ENCODE measurements around the gene BRAF.
"Not testable (repeated sequence)": the region's sequence is repeated elsewhere in the genome, so short reads cannot be mapped to it uniquely, and the experiment has no call there.

Gene BRAF

GRCh38 chr7:140917258-140917657 lies 7.5 kb downstream of the BRAF start:
- no peak for DNase-seq

- no peak for DNase-seq
These were observed 8.7 kb downstream of the BRAF start for GRCh38 chr7:140915935-140916555.

- no peak for DNase-seq
These were observed 10.6 kb downstream of the BRAF start for GRCh38 chr7:140914083-140914482.

- not testable (repeated sequence) for DNase-seq
These were observed 11.2 kb downstream of the BRAF start for GRCh38 chr7:140913596-140913928.

- DNase-seq = no peak
These were observed 13.0 kb downstream of the BRAF start for GRCh38 chr7:140911746-140912145.

- no peak for DNase-seq
These were observed 15.1 kb downstream of the BRAF start for GRCh38 chr7:140909476-140910161.

GRCh38 chr7:140908361-140908760 lies 16.4 kb downstream of the BRAF start:
- DNase-seq = no peak

- peak in 1 of 2 experiments; percentile 22 for DNase-seq
These were observed 20.8 kb downstream of the BRAF start for GRCh38 chr7:140903741-140904480.

GRCh38 chr7:140902303-140902953 lies 22.3 kb downstream of the BRAF start:
- no peak for DNase-seq

GRCh38 chr7:140901941-140902302 lies 22.8 kb downstream of the BRAF start:
- no peak for DNase-seq

- DNase-seq = no peak
These were observed 24.8 kb downstream of the BRAF start for GRCh38 chr7:140899883-140900282.

GRCh38 chr7:140898786-140899536 lies 25.8 kb downstream of the BRAF start:
- no peak for DNase-seq

GRCh38 chr7:140896996-140897395 lies 27.7 kb downstream of the BRAF start:
- DNase-seq = no peak

- DNase-seq = no peak
These were observed 35.1 kb downstream of the BRAF start for GRCh38 chr7:140889645-140890044.

GRCh38 chr7:140889150-140889549 lies 35.6 kb downstream of the BRAF start:
- no peak for DNase-seq

- no peak for DNase-seq
These were observed 36.6 kb downstream of the BRAF start for GRCh38 chr7:140888087-140888486.

GRCh38 chr7:140885735-140886334 lies 38.9 kb downstream of the BRAF start:
- no peak for DNase-seq

- no peak for DNase-seq
These were observed 41.4 kb downstream of the BRAF start for GRCh38 chr7:140883378-140883777.

GRCh38 chr7:140882834-140883233 lies 41.9 kb downstream of the BRAF start:
- DNase-seq = not testable (repeated sequence)

GRCh38 chr7:140881507-140882228 lies 43.1 kb downstream of the BRAF start:
- DNase-seq = no peak

- no peak for DNase-seq
These were observed 47.5 kb downstream of the BRAF start for GRCh38 chr7:140877249-140877524.
